GM20000 (cell line): ENCODE data around the gene DPYSL4.

Experiments used
- DNase-seq: peaks from one replicate; pipeline ENCODE4 v3.0.0; 2012; ENCODE audit warnings: low spot score
- TF ChIP-seq, protein P1 (sequence below): IDR thresholded peaks from 2 replicates; pipeline ENCODE4 v1.5.1; 2012; ENCODE audit warnings: mild to moderate bottlenecking, control low read depth; ENCODE audit errors: extremely low read depth, missing control alignments

The DPYSL4 gene

GRCh38 chr10:132241496-132241895 lies 54.7 kb downstream of the DPYSL4 start:
- TF ChIP-seq, protein P1, sequence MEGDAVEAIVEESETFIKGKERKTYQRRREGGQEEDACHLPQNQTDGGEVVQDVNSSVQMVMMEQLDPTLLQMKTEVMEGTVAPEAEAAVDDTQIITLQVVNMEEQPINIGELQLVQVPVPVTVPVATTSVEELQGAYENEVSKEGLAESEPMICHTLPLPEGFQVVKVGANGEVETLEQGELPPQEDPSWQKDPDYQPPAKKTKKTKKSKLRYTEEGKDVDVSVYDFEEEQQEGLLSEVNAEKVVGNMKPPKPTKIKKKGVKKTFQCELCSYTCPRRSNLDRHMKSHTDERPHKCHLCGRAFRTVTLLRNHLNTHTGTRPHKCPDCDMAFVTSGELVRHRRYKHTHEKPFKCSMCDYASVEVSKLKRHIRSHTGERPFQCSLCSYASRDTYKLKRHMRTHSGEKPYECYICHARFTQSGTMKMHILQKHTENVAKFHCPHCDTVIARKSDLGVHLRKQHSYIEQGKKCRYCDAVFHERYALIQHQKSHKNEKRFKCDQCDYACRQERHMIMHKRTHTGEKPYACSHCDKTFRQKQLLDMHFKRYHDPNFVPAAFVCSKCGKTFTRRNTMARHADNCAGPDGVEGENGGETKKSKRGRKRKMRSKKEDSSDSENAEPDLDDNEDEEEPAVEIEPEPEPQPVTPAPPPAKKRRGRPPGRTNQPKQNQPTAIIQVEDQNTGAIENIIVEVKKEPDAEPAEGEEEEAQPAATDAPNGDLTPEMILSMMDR, result no peak
- DNase-seq, result no peak

DNA sequence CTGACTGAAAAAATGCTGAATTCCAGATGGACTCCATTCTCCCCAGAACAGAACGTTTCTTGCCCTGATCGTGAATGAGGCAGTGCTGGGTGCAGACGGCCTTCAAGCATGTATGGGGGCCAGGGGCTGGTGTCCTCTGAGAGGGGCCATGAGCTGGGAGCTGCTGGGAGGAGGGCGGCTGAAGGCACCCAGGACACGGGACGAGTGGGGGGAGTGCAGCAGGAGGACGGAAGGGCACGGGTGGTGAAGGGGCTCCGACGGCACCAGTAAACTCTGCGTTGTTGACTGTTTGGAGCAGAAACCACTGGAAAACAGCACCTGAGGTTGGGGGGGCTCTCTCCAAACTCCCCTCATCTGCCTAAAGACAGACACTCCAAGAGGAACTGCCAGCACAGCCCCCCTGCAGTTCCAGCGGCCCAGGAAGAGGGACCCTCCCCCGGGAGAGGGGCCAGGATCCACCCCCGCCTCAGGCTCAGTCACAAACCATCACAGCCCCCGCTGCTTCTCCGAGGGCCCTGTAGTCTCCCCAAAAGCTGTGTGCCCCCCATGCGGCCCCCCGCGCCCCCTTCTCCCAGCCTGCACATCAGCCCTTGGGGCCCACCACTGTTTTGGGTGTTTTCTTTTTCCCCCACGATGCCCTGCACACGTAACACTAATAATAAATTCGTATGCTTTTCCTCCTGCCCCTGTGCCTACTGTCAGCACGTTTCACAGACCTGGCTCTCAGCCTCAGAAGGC lies 55.5 kb downstream of the DPYSL4 start:
- DNase-seq, result no peak
- TF ChIP-seq, protein P1, result no peak

DNA sequence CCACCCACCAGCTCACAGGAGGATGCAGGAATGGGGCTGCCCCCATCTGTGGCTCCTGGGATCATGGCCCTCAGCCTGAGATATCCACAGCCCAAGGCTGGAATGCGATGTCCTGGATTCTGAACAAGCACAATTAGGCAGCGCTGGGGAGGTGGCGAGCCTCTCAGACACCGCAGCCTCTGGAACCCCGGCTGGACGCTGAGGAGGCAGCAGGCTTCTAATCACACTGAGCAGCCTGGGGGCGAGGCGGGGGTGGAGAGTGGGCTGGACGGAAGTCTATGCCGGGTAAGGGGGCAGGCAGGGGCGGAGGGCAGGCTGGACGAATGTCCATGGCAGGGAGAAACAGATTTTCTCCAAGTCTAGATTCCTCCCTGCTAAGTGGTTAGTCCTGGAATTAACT lies 56.4 kb downstream of the DPYSL4 start:
- DNase-seq, result no peak
- TF ChIP-seq, protein P1, result no peak

GRCh38 chr10:132243626-132244025 lies 56.9 kb downstream of the DPYSL4 start:
- TF ChIP-seq, protein P1, result no peak
- no peak for DNase-seq

DNA sequence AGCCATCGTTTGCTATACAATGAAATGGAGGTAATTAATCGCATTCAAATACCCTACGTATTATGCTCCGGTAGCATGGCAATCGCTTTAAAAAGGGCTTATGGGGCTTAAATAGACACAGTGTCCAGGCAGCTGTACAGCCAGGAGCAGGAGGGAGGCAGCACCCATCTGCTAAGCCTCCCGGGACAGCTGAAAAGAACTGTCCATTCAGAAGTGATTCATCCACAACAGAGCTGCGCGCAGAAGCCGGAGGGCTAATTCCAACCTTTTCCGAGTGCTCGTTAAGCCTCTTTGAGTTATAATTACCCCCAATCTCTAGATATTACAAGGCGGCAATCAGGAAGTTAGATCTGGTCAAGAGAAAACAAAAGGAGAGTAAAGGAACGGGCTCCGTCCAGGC lies 58.3 kb downstream of the DPYSL4 start:
- no peak for DNase-seq
- TF ChIP-seq, protein P1, result no peak

DNA sequence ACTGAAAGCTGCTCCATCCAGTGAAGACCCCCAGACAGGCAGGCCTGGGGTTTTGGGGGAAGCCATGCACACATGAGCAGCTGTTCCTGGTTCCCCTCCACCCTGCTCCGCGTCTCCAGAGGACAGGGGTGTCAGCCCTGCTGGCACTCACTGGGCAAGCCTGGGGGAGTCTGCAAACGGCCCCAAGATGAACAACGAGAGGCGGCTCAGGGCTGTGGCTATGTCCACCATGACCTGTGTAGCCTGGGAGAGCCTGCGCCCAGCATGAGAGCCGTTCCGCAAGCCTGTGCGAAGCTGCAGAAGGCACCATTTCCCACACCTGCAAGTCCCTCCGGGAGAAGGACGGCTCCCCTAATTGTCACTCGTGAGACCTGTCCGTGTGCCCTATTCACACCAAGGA lies 59.5 kb downstream of the DPYSL4 start:
- TF ChIP-seq, protein P1, result no peak
- no peak for DNase-seq

GRCh38 chr10:132247943-132248342 lies 61.2 kb downstream of the DPYSL4 start:
- no peak for DNase-seq
- TF ChIP-seq, protein P1, result no peak
